Activated CD4-positive, alpha-beta T cell treated with anti-CD3 and anti-CD28 coated beads, Interleukin-2, amount 10 ng/mL, durations not matched to agents 7 days and 5 days (primary cell): ENCODE data around the gene ASTN1. TPM values are rescaled to one million over a fixed set of nuclear protein-coding genes. Genes with fewer than 3 reads are reported as not detected.

ENCODE experiments used
- CTCF ChIA-PET: fragments of 350-600 bp; sonication (Branson Sonifier 250); formaldehyde crosslinking; loops from one replicate; lab custom pipeline; 2021; ENCODE audit warnings: antibody characterized with exemption; lab: Charles Lee
- POLR2A ChIA-PET: fragments of 350-600 bp; sonication (Branson Sonifier 250); formaldehyde crosslinking; loops from one replicate; lab custom pipeline; 2021; ENCODE audit warnings: antibody characterized with exemption; lab: Charles Lee
- DNase-seq: peaks from one replicate; pipeline ENCODE4 v3.0.0-alpha.2; 2020
- H3K27ac Mint-ChIP-seq: one replicate; pipeline ENCODE4 v1.8.0; 2021; ENCODE audit warnings: mild to moderate bottlenecking, moderate library complexity, mixed read lengths
- H3K27me3 Mint-ChIP-seq: one replicate; pipeline ENCODE4 v1.8.0; 2021; ENCODE audit warnings: mixed read lengths
- H3K36me3 Mint-ChIP-seq: one replicate; pipeline ENCODE4 v1.8.0; 2021; ENCODE audit warnings: low read depth, mixed read lengths
- H3K4me1 Mint-ChIP-seq: one replicate; pipeline ENCODE4 v1.8.0; 2021; ENCODE audit warnings: mixed read lengths
- H3K4me3 Mint-ChIP-seq: one replicate; pipeline ENCODE4 v1.8.0; 2021; ENCODE audit warnings: mild to moderate bottlenecking, moderate library complexity, mixed read lengths
- H3K9me3 Mint-ChIP-seq: one replicate; pipeline ENCODE4 v1.8.0; 2021; ENCODE audit warnings: mixed read lengths
- total RNA-seq, 2 experiments: library from RNA; stranded (reverse); gene quantifications; one replicate each; pipeline ENCODE4 v1.2.3, GENCODE V29; 2021

Gene ASTN1
- total RNA-seq, 2 experiments from 2014 or later: not detected

- ChIA-PET POLR2A (no interaction called here), CTCF (no interaction called here)
- Mint-ChIP-seq H3K27me3 (no peaks in the 10 kb centered on the region), H3K9me3 (no peaks in the 10 kb centered on the region), H3K4me3 (no peak overlapping the region), H3K4me1 (no peaks in the 10 kb centered on the region), H3K36me3 (no peaks in the 10 kb centered on the region), H3K27ac (no peak overlapping the region)
- no peak for DNase-seq
Observed at GRCh38 chr1:176852124-176852523, 312.4 kb downstream of the ASTN1 start.

- POLR2A ChIA-PET: no interaction called here
- Mint-ChIP-seq H3K9me3 (no peaks in the 10 kb centered on the region), H3K36me3 (no peaks in the 10 kb centered on the region), H3K4me1 (no peaks in the 10 kb centered on the region), H3K4me3 (no peak overlapping the region), H3K27me3 (no peaks in the 10 kb centered on the region), H3K27ac (no peak overlapping the region)
- CTCF ChIA-PET: no interaction called here
- no peak for DNase-seq
Observed at GRCh38 chr1:176850871-176851270, 313.6 kb downstream of the ASTN1 start.

- no peak overlapping the region for H3K4me3 Mint-ChIP-seq
- CTCF ChIA-PET: no interaction called here
- POLR2A ChIA-PET: no interaction called here
- H3K27me3 Mint-ChIP-seq: no peaks in the 10 kb centered on the region
- H3K27ac Mint-ChIP-seq: no peak overlapping the region
- H3K9me3 Mint-ChIP-seq: no peaks in the 10 kb centered on the region
- no peak for DNase-seq
- H3K36me3 Mint-ChIP-seq: no peaks in the 10 kb centered on the region
- no peaks in the 10 kb centered on the region for H3K4me1 Mint-ChIP-seq
Observed at GRCh38 chr1:176849281-176849680, 315.2 kb downstream of the ASTN1 start.

GRCh38 chr1:176847052-176847451 is 317.5 kb downstream of the ASTN1 start:
- Mint-ChIP-seq H3K27me3 (no peaks in the 10 kb centered on the region), H3K4me3 (no peak overlapping the region), H3K4me1 (no peaks in the 10 kb centered on the region), H3K9me3 (no peaks in the 10 kb centered on the region), H3K27ac (no peak overlapping the region), H3K36me3 (no peaks in the 10 kb centered on the region)
- ChIA-PET CTCF (no interaction called here), POLR2A (no interaction called here)
- DNase-seq: no peak

- Mint-ChIP-seq H3K36me3 (no peaks in the 10 kb centered on the region), H3K27me3 (no peaks in the 10 kb centered on the region), H3K9me3 (no peaks in the 10 kb centered on the region), H3K27ac (no peak overlapping the region), H3K4me1 (no peaks in the 10 kb centered on the region), H3K4me3 (no peak overlapping the region)
- POLR2A ChIA-PET: no interaction called here
- no peak for DNase-seq
- CTCF ChIA-PET: no interaction called here
Observed at GRCh38 chr1:176843352-176844297, 320.9 kb downstream of the ASTN1 start.

- no peak overlapping the region for H3K4me3 Mint-ChIP-seq
- ChIA-PET POLR2A (no interaction called here), CTCF (no interaction called here)
- H3K27me3 Mint-ChIP-seq: no peaks in the 10 kb centered on the region
- H3K9me3 Mint-ChIP-seq: no peaks in the 10 kb centered on the region
- H3K36me3 Mint-ChIP-seq: no peaks in the 10 kb centered on the region
- H3K4me1 Mint-ChIP-seq: no peaks in the 10 kb centered on the region
- H3K27ac Mint-ChIP-seq: no peak overlapping the region
- no peak for DNase-seq
Observed at GRCh38 chr1:176841238-176841637, 323.3 kb downstream of the ASTN1 start.

GRCh38 chr1:176839216-176839615 is 325.3 kb downstream of the ASTN1 start:
- H3K9me3 Mint-ChIP-seq: no peaks in the 10 kb centered on the region
- no peak overlapping the region for H3K27ac Mint-ChIP-seq
- H3K27me3 Mint-ChIP-seq: no peaks in the 10 kb centered on the region
- ChIA-PET CTCF (no interaction called here), POLR2A (no interaction called here)
- no peak overlapping the region for H3K4me3 Mint-ChIP-seq
- H3K36me3 Mint-ChIP-seq: no peaks in the 10 kb centered on the region
- DNase-seq: no peak
- no peaks in the 10 kb centered on the region for H3K4me1 Mint-ChIP-seq

GRCh38 chr1:176838276-176838995 is 326.1 kb downstream of the ASTN1 start:
- Mint-ChIP-seq H3K36me3 (no peaks in the 10 kb centered on the region), H3K4me3 (no peak overlapping the region), H3K27me3 (no peaks in the 10 kb centered on the region), H3K27ac (no peak overlapping the region), H3K4me1 (no peaks in the 10 kb centered on the region), H3K9me3 (no peaks in the 10 kb centered on the region)
- ChIA-PET CTCF (no interaction called here), POLR2A (no interaction called here)
- no peak for DNase-seq

GRCh38 chr1:176837708-176838107 is 326.8 kb downstream of the ASTN1 start:
- DNase-seq: no peak
- H3K27me3 Mint-ChIP-seq: no peaks in the 10 kb centered on the region
- H3K4me3 Mint-ChIP-seq: no peak overlapping the region
- POLR2A ChIA-PET: no interaction called here
- CTCF ChIA-PET: interaction anchor here (0.6 kb wide), 1 partner anchor 1872 kb away, joined by 4 read pairs; no protein-coding TSS in a partner anchor
- no peaks in the 10 kb centered on the region for H3K9me3 Mint-ChIP-seq
- no peaks in the 10 kb centered on the region for H3K4me1 Mint-ChIP-seq
- no peak overlapping the region for H3K27ac Mint-ChIP-seq
- H3K36me3 Mint-ChIP-seq: no peaks in the 10 kb centered on the region

- Mint-ChIP-seq H3K27me3 (no peaks in the 10 kb centered on the region), H3K9me3 (no peaks in the 10 kb centered on the region), H3K36me3 (no peaks in the 10 kb centered on the region), H3K27ac (no peak overlapping the region), H3K4me3 (no peak overlapping the region), H3K4me1 (no peaks in the 10 kb centered on the region)
- no peak for DNase-seq
- ChIA-PET POLR2A (no interaction called here), CTCF (no interaction called here)
Observed at GRCh38 chr1:176831150-176831549, 333.4 kb downstream of the ASTN1 start.

GRCh38 chr1:176829261-176829660 is 335.3 kb downstream of the ASTN1 start:
- no peaks in the 10 kb centered on the region for H3K27me3 Mint-ChIP-seq
- DNase-seq: no peak
- no peaks in the 10 kb centered on the region for H3K4me1 Mint-ChIP-seq

GRCh38 chr1:176826265-176826664 is 338.2 kb downstream of the ASTN1 start:
- Mint-ChIP-seq H3K36me3 (no peaks in the 10 kb centered on the region), H3K27me3 (no peaks in the 10 kb centered on the region), H3K27ac (no peak overlapping the region), H3K4me1 (no peaks in the 10 kb centered on the region), H3K4me3 (no peak overlapping the region), H3K9me3 (no peaks in the 10 kb centered on the region)
- POLR2A ChIA-PET: no interaction called here
- CTCF ChIA-PET: no interaction called here
- DNase-seq: no peak

More at GRCh38 chr1:176829261-176829660, 335.3 kb downstream of the ASTN1 start:
- POLR2A ChIA-PET: no interaction called here
- Mint-ChIP-seq H3K4me3 (no peak overlapping the region), H3K27ac (no peak overlapping the region), H3K36me3 (no peaks in the 10 kb centered on the region), H3K9me3 (no peaks in the 10 kb centered on the region)
- CTCF ChIA-PET: no interaction called here

GRCh38 chr1:176820391-176821031 is 344.0 kb downstream of the ASTN1 start:
- POLR2A ChIA-PET: no interaction called here
- Mint-ChIP-seq H3K4me3 (no peak overlapping the region), H3K36me3 (no peaks in the 10 kb centered on the region), H3K27me3 (no peaks in the 10 kb centered on the region), H3K9me3 (no peaks in the 10 kb centered on the region), H3K27ac (no peak overlapping the region), H3K4me1 (no peaks in the 10 kb centered on the region)
- DNase-seq: no peak
- CTCF ChIA-PET: no interaction called here
